Ramos (cell line): ENCODE results near the gene ALAS1.
"Not testable (repeated sequence)": the region's sequence is repeated elsewhere in the genome, so short reads cannot be mapped to it uniquely, and the experiment has no call there.

ENCODE experiments used
- in situ Hi-C: fragments of 300-500 bp; cut with MboI; formaldehyde crosslinking; loops from one replicate; pipeline ENCODE4 v1.14.3; 2022; ENCODE audit warnings: low sequenced_read_pairs; ENCODE audit not compliant: unreplicated experiment

Gene ALAS1

GRCh38 chr3:52197842-52198625 lies at the start of gene ALAS1:
Gene ALAS1 (plus strand): TSS chr3:52198160. CDS start chr3:52199242, 1,082 bp downstream.
- in situ Hi-C loops, result no loop called here

GRCh38 chr3:52149021-52149420 lies 48.9 kb upstream of the ALAS1 start:
- in situ Hi-C loops, result no loop called here

DNA sequence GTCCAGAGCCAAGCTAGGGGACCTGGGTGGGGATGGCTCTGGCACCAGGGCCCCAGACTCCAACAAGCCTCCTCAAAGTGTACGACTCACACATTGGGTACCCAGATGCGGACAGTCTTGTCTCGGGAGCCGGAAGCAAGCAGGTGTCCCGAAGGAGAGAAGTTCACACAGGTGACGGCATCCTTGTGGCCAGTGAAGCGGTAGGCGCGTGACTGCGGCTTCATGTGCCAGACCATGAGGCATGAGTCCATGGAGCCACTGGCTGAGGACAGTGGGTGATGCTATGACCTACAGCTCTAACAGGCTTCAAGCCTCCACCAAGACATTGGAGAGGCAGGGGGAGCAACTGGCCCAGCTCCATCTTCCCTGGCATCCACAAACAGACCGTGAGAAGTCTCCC lies 48.2 kb upstream of the ALAS1 start:
- in situ Hi-C loops, result no loop called here

- in situ Hi-C loops, result no loop called here
Observed at GRCh38 chr3:52150357-52150756, 47.6 kb upstream of the ALAS1 start.

DNA sequence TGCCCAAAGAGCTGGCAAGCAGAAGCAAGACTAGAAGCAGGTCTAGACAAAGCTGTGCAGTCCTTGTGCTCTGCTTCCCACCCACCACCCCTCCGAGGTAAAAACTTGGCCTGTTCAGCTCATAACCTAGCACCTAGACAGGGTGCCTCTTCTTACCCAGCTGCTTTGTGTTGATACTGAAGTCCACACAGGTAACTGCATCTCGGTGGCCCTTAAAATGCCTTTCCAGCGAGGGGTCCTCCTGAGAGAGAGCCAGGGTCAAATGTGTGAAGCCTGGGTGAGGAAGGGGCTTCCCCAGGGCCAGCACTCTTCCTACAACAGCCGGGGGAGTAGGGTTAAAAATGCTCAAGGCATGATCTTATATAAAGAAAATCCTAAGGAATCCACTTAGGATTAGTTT lies 47.1 kb upstream of the ALAS1 start:
- in situ Hi-C loops, result no loop called here

GRCh38 chr3:52151991-52152390 lies 46.0 kb upstream of the ALAS1 start:
- in situ Hi-C loops, result not testable (repeated sequence)

DNA sequence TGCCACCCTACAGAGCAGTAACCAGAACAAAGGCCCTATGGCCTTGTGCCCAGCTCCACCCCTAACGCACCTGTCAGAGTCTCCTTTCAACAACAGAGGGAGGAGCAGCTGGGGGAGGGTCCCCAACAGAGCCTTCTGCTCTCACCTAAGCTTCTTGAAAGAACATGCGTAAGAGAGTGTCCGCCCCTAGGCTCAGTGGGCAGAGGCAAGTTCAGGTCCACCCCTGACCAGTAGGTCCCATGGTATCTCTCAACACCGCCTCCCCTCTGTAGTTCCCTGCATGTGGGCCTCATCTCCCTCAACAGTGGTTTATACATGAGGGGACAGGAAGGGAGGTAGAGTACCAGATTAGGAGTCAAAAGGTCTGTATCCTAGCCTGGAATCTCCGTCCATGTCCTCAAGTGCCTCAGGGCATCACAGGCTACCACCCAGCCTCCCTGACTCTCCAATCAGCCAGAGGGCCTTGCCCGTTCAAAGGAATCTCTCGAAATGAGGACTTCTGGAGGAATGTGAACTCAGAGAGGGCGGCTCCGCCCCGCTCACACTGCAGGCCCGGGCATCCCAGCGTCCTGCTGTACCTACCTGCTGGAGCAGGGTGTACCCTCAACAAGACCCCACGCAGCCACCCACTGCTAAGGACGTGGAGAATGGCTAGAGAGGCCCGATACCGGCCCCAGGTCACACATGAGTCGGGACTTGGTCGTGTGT lies 44.4 kb upstream of the ALAS1 start:
- in situ Hi-C loops, result no loop called here

GRCh38 chr3:52154135-52155094 lies 43.5 kb upstream of the ALAS1 start, which contains the start of gene POC1A:
Gene POC1A (minus strand): TSS chr3:52154423. CDS start chr3:52154372, 51 bp downstream.
- in situ Hi-C loops, result no loop called here

GRCh38 chr3:52155912-52156311 lies 42.0 kb upstream of the ALAS1 start:
- in situ Hi-C loops, result no loop called here

DNA sequence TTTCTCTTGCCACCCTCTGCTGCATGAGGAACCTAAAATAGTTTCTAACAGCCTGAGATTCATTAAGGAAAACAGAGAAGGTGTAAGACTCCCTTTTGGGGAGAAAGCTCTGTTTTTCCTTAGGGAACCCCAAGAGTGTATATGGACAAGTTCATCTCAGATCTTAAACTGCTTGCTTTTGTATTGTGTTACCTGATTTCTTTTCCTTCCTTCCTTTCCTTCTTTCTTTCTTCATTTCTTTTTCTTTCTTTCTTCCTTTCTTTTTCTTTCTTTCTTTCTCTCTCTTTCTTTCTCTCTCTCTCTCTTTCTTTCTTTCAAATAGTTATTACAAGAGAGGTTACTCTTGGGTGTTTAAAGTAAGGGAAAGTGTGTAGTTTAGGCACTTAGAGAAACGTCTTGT lies 38.5 kb upstream of the ALAS1 start:
- in situ Hi-C loops, result no loop called here

DNA sequence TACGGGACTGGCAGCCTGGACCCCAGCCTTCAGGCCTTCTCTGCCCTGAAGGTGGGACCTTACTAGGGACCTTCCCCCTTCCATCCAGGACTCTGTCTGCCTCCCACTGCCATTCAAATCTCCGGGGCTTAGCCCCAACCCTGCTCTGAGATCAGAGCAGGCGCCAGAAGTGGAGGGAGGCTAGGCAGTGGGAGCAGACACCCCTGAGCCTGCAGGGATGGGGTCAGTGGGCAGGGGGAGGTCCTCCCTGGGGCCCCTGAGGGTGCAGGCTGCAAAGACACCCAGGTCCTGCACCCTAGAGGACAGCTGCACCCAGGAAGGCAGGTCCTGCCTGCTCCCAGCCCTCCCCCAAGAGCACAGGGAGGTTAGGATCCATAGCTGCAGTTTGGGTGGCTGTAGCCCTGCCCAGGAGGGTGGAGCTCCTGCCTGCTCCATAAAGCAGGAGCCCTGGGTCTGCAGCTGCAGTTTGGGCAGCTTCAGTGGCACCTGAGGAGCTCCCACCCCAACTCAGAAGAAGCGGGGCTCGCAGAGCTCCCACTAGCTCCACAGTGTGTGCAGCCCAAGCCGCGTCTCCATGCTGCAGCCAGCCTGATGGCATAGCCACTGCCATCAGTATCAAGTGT lies 35.6 kb upstream of the ALAS1 start:
- in situ Hi-C loops, result no loop called here

DNA sequence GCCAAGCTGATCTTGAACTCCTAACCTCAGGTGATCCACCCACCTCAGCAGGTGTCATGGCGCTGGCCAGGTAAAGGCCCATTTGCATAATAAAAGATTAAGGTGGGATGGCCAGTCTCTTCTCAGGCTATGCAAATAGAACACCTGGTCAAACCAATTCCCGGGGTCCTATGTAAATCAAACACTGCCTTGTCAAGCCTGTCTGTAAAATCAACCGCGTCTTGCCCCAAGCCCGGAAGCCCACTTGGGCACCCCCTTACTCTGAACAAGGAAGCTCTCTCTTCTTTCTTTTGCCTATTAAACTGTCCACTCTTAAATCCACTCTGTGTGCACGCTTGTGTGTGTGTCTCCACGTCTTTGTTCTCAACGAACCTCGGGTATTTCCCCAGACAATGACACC lies 30.7 kb upstream of the ALAS1 start:
- in situ Hi-C loops, result no loop called here

- in situ Hi-C loops, result not testable (repeated sequence)
Observed at GRCh38 chr3:52170217-52170616, 27.7 kb upstream of the ALAS1 start.

DNA sequence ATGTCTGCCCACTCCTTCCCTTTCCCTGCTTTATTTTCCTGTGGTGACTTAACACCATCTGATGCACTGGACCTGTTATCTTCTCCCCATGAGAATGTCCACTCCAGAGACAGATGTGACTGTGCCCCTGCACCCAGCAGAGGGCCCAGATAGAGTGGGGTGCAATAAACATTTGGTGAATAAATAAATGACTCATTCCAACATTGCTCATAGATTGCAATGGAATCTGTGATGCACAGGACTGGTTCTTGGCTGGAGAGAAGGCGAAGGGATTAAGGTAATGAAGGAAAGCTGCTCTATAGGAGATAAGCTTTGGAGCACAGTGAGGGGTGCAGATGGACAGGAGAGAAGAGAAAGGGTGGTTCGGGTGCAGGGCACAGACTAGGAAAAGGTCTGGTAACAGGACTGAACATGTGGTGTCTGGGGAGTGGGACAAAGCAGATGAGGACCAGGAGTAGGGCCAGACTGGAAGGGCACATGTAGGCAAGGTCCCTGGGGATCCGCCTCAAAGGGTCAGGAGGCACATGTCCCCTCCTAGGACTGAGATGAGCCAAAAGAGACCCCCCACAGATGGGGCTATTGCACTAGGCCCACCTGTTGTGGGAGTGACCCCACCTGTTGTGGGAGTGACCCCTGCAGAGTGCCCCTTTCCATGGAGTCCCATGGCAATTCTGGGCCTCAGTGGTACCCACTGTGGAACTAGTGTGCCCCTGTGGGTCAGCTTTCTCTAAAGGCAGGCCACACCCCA lies 26.3 kb upstream of the ALAS1 start:
- in situ Hi-C loops, result no loop called here

DNA sequence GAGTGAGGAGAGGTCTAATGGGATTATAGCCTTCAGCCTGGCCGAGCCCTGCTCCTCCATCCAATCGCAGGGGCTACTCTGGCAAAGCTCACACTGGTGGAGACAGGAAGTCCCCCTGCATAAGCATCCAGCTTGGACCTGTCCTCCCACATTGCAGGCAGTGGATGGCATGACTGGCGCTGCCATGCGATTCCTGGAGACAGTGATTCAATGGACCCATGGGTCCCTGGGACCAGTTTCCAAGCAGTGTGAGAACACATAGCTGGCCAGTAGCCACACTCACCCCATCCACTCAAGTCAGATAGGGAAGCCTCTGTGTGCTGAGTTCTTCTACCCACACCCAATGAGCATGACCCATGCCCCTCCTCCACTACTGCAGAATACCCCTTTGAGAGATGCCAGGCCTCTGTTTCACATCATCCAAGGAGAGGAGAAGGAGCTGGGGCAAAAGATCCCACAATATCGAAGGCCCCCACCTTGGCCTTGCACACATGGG lies 25.6 kb upstream of the ALAS1 start:
- in situ Hi-C loops, result no loop called here

DNA sequence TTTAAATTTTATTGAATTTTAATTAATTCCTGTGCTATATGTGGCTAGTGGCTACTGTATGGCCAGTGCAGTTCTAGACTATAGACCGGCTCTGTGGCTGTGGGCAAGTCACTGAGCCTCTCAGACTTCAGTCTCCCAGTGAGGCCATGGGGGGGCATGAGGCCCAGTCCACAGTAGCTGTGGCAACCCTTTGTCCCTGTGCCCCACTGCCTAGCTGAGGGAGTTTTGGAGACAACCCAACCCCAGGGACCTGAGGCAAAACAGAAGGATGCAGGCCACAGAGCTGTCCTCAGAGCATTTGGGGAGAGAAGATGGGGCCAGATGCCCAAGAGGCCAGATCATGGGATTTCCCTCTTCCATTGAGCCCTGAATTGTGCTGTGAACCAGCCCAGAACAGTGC lies 24.9 kb upstream of the ALAS1 start:
- in situ Hi-C loops, result no loop called here

DNA sequence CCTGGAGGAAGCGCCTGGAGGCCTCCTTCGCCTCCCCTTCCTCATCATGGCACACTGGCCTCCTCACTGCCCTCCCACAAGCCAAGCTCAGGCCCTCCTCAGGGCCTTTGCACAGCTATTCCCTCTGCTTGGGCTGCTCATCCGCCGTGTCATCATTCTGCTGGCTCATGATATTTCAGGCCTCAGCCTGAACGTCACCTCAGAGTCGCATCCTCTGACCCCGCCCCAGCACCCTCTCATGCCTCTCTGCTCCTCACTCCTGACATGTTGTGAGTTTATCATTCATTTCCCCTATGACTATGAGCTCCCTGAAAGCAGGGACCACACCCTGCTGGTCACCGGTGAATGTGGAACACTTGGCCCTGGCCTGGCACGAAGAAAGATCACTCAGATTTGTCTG lies 23.1 kb upstream of the ALAS1 start:
- in situ Hi-C loops, result no loop called here

DNA sequence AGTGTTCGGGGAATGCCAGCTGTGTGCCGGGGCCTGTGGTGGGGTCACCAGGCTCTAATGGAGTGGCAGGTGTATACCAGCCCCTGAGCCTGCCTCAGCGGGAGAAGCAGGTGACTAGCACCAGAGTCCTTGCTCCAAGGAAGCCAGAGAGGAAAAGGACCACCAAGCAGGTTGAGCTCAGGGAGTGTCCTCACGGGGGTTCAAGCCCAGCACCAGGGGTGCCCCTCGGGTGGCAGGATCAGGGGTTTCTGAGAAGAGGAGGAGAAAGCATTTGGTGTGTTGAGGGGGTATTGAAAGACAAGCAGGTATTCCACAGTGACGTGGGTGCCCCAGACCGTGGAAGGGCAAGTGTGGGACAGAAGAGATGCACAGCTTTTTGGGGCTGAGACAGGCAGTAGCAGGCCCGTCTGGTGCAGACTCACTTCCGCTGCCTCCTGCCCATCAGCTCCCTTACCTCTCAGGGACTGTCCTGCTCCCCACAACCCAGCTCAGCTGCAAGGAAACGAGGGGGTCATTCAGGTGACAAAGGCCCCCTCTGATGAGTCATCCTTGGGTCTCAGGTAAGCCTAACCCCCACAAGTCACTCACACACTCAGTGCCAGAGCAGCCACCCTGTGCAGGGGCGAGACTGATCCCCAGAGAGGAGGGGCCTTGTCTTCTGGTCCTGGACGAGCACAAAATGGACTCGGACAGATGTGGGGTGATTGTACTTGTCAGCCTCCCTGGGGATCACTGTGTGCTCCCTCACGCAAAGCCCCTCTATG lies 22.4 kb upstream of the ALAS1 start:
- in situ Hi-C loops, result no loop called here
